Natural killer cell (primary cell): ENCODE measurements around the gene TCHHL1. TPM values are rescaled to one million over a fixed set of nuclear protein-coding genes. Genes with fewer than 3 reads are reported as not detected.

Source experiments
- ATAC-seq, 3 donors: fragments of 150-1000 bp in 2 of 3; fragments of 200-7000 bp in 1 of 3; cut with Tn5 transposase; 1 replicate in 1 of 3; 2 replicates in 2 of 3; pipeline ENCODE4 v1.10.0; 2021; ENCODE audit warnings: mild to moderate bottlenecking in 2 of 3, moderate library complexity in 2 of 3
- DNase-seq, 2 donors: peaks; one replicate each; pipeline versions ENCODE4 v3.0.0 to v3.0.0-alpha.2; 2013 to 2021; ENCODE audit warnings: mixed read lengths in 1 of 2
- H3K27ac ChIP-seq: one replicate; pipeline ENCODE4 v1.5.1; 2013; ENCODE audit warnings: mild to moderate bottlenecking, low read length
- H3K27me3 ChIP-seq: one replicate; pipeline ENCODE4 v1.6.1; 2013; ENCODE audit warnings: low read length; ENCODE audit not compliant: control insufficient read depth, insufficient read depth
- H3K36me3 ChIP-seq: one replicate; pipeline ENCODE4 v1.6.1; 2013; ENCODE audit warnings: low read length; ENCODE audit not compliant: control insufficient read depth, insufficient read depth
- H3K4me1 ChIP-seq: one replicate; pipeline ENCODE4 v1.6.1; 2013; ENCODE audit warnings: low read length; ENCODE audit not compliant: control insufficient read depth, insufficient read depth
- H3K4me3 ChIP-seq: one replicate; pipeline ENCODE4 v1.5.1; 2013; ENCODE audit warnings: low read length
- H3K9me3 ChIP-seq: one replicate; pipeline ENCODE4 v1.6.1; 2013; ENCODE audit warnings: low read length; ENCODE audit not compliant: control insufficient read depth, insufficient read depth
- H3K27ac Mint-ChIP-seq, 2 donors: one replicate each; pipeline ENCODE4 v1.8.0; 2022; ENCODE audit warnings: mild to moderate bottlenecking in 2 of 2, mixed read lengths in 2 of 2, moderate library complexity in 1 of 2
- H3K27me3 Mint-ChIP-seq, 2 donors: one replicate each; pipeline ENCODE4 v1.8.0; 2022; ENCODE audit warnings: low read depth in 2 of 2, mixed read lengths in 2 of 2
- H3K36me3 Mint-ChIP-seq: one replicate; pipeline ENCODE4 v1.8.0; 2022; ENCODE audit warnings: mixed read lengths
- H3K4me1 Mint-ChIP-seq, 2 donors: one replicate each; pipeline ENCODE4 v1.8.0; 2022; ENCODE audit warnings: mixed read lengths in 2 of 2
- H3K4me3 Mint-ChIP-seq: one replicate; pipeline ENCODE4 v1.8.0; 2022; ENCODE audit warnings: mild to moderate bottlenecking, moderate library complexity, mixed read lengths
- H3K9me3 Mint-ChIP-seq, 2 donors: one replicate each; pipeline ENCODE4 v1.8.0; 2022; ENCODE audit warnings: mixed read lengths in 2 of 2
- WGBS: methylation state at CpG from one replicate; pipeline ENCODE4 v1.1.7; 2013; ENCODE audit warnings: missing lambda C conversion rate; ENCODE audit not compliant: insufficient coverage; 5-methylcytosine and 5-hydroxymethylcytosine counted together
- intact Hi-C: fragments of 100-400 bp; cut with micrococcal nuclease; formaldehyde crosslinking; loops from one replicate; pipeline ENCODE4 v1.14.2; 2022
- total RNA-seq, 4 donors: library from RNA; stranded (reverse); fragments of 120-200 nt in 1 of 4; gene quantifications; one replicate each; pipeline versions ENCODE4 v1.2.3 to v1.2.4, GENCODE V29; 2013 to 2022
- TF ChIP-seq, protein P1 (sequence below): fragments of 200-600 bp; IDR thresholded peaks from one replicate; pipeline ENCODE4 v1.8.0; 2022; ENCODE audit warnings: antibody characterized with exemption

Gene TCHHL1
- total RNA-seq, 3 donors from 2014 or later (not counting 1 experiment from before 2014, with no cell fraction given): not detected

DNA sequence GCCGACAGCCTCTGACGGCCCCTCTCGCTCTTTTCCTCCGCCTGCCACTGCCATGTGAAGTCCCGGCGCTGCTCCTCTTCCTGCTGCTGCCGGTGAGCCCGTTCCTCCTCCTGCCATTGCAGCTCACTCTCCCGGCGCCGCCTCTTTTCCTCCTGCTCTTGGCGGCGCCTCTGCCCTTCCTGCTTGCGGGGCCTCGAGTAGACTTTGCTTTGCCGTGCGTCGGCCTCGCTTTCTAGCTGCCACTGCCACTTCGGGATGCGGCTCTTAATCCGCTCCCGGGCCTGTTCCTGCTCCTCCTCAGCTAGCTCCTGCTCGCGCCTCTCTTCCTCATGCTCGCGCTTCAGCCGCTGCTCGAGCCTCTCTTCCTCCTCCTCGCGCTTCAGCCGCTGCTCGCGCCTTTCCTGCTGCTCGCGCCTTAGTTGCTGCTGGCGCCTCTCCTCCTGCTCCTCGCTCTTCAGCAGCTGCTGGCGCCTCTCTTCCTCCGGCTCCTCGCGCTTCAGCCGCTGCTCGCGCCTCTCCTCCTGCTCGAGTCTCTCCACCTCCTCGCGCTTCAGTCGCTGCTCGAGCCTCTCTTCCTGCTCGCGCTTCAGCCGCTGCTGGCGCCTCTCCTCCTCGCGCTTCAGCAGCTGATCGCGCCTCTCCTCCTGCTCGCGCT, 22.1 kb upstream of the TCHHL1 start:
- DNase-seq (peak in 1 of 2 donors; percentile 51), ATAC-seq (peak in 1 of 3 donors; percentile 29)
- no peaks in the 10 kb centered on the region for H3K9me3 ChIP-seq
- no peaks in the 10 kb centered on the region for H3K36me3 ChIP-seq
- intact Hi-C loops: no loop called here
- H3K4me1 ChIP-seq: peaks cover 39% of the 10 kb centered on the region
- TF ChIP-seq, protein P1, sequence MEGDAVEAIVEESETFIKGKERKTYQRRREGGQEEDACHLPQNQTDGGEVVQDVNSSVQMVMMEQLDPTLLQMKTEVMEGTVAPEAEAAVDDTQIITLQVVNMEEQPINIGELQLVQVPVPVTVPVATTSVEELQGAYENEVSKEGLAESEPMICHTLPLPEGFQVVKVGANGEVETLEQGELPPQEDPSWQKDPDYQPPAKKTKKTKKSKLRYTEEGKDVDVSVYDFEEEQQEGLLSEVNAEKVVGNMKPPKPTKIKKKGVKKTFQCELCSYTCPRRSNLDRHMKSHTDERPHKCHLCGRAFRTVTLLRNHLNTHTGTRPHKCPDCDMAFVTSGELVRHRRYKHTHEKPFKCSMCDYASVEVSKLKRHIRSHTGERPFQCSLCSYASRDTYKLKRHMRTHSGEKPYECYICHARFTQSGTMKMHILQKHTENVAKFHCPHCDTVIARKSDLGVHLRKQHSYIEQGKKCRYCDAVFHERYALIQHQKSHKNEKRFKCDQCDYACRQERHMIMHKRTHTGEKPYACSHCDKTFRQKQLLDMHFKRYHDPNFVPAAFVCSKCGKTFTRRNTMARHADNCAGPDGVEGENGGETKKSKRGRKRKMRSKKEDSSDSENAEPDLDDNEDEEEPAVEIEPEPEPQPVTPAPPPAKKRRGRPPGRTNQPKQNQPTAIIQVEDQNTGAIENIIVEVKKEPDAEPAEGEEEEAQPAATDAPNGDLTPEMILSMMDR: no peak
- H3K27ac ChIP-seq: no peak overlapping the region
- no peaks in the 10 kb centered on the region for H3K36me3 Mint-ChIP-seq
- WGBS: under 1% methylated on average over 60 of the region's 60 CpGs
- H3K27me3 ChIP-seq: peaks cover 60% of the 10 kb centered on the region
- H3K4me3 Mint-ChIP-seq: no peak overlapping the region
- H3K27ac Mint-ChIP-seq: no peak overlapping the region
- H3K4me1 Mint-ChIP-seq: no peaks in the 10 kb centered on the region
- no peaks in the 10 kb centered on the region for H3K9me3 Mint-ChIP-seq
- peaks cover 1 to 21% of the 10 kb centered on the region in 2 donors for H3K27me3 Mint-ChIP-seq
- H3K4me3 ChIP-seq: peak overlapping the region; percentile 28

DNA sequence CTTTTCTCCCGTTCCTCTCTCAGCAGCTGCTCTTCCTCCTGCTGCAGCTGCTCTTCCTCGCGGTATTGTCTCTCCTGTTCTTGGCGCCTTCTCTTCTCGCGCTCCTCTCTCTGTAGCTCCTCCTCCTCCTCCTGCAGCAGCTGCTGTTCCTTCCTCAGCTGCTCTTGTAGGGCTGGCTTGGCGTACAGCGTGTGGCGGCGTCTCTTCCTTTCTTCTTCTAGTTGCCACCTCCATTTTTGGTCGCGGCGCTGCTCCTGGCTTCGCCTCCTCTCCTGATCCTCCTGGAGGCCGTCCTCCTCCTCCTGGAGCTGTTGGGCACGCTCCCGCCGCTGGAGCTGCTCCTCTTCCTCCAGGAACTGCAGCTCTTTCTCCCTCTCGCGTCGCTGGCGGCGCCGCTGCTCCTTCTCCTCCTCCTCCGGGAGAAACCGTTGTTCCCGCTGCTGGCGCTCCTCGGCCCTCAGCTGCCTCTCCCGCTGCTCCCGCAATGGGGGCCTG, 21.5 kb upstream of the TCHHL1 start:
- no peak overlapping the region for H3K4me3 Mint-ChIP-seq
- H3K4me3 ChIP-seq: peak overlapping the region; percentile 28
- no peaks in the 10 kb centered on the region for H3K4me1 Mint-ChIP-seq
- H3K36me3 Mint-ChIP-seq: no peaks in the 10 kb centered on the region
- no peak overlapping the region for H3K27ac Mint-ChIP-seq
- DNase-seq: peak in 1 of 2 donors; percentile 51
- 2% methylated on average over 31 of the region's 31 CpGs for WGBS
- no peaks in the 10 kb centered on the region for H3K9me3 ChIP-seq
- H3K9me3 Mint-ChIP-seq: no peaks in the 10 kb centered on the region
- peaks cover 0 to 24% of the 10 kb centered on the region in 2 donors for H3K27me3 Mint-ChIP-seq
- ATAC-seq: no peak
- TF ChIP-seq, protein P1: no peak
- no peak overlapping the region for H3K27ac ChIP-seq
- H3K27me3 ChIP-seq: peaks cover 60% of the 10 kb centered on the region
- H3K36me3 ChIP-seq: no peaks in the 10 kb centered on the region
- intact Hi-C loops: no loop called here
- peaks cover 39% of the 10 kb centered on the region for H3K4me1 ChIP-seq

DNA sequence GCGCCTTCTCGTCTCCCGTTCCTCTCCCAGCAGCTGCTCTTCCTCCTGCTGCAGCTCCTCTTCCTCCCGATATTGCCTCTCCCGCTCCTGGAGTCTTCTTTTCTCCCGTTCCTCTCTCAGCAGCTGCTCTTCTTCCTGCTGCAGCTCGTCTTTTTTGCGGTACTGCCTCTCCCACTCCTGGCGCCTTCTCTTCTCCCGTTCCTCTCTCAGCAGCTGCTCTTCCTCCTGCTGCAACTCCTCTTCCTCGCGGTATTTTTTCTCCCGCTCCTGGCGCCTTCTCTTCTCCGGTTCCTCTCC, 21.1 kb upstream of the TCHHL1 start:
- TF ChIP-seq, protein P1: no peak
- Mint-ChIP-seq H3K4me1 (no peaks in the 10 kb centered on the region), H3K9me3 (no peaks in the 10 kb centered on the region), H3K27ac (no peak overlapping the region), H3K4me3 (no peak overlapping the region), H3K27me3 (peaks cover 0 to 24% of the 10 kb centered on the region in 2 donors), H3K36me3 (no peaks in the 10 kb centered on the region)
- peaks cover 39% of the 10 kb centered on the region for H3K4me1 ChIP-seq
- DNase-seq: no peak
- intact Hi-C loops: no loop called here
- H3K36me3 ChIP-seq: no peaks in the 10 kb centered on the region
- 6% methylated on average over 15 of the region's 15 CpGs for WGBS
- ATAC-seq: no peak
- peaks cover 63% of the 10 kb centered on the region for H3K27me3 ChIP-seq
- H3K27ac ChIP-seq: no peak overlapping the region
- H3K9me3 ChIP-seq: no peaks in the 10 kb centered on the region
- no peak overlapping the region for H3K4me3 ChIP-seq
